Measurements from ENCODE around the gene PYY.
"Not testable (repeated sequence)": the region's sequence is repeated elsewhere in the genome, so short reads cannot be mapped to it uniquely, and the experiment has no call there.

PYY gene

GRCh38 chr17:43945074-43945829 lies 8.5 kb downstream of the PYY start:
- DNase-seq (ENCODE audit: low spot score), result no peak

GRCh38 chr17:43942051-43942685 lies 11.6 kb downstream of the PYY start, which contains the start of gene PPY:
Gene PPY, minus strand, starts transcription at chr17:43942476. Its CDS starts 822 bp downstream, at chr17:43941654.
- no peak for DNase-seq (ENCODE audit: low spot score)

DNA sequence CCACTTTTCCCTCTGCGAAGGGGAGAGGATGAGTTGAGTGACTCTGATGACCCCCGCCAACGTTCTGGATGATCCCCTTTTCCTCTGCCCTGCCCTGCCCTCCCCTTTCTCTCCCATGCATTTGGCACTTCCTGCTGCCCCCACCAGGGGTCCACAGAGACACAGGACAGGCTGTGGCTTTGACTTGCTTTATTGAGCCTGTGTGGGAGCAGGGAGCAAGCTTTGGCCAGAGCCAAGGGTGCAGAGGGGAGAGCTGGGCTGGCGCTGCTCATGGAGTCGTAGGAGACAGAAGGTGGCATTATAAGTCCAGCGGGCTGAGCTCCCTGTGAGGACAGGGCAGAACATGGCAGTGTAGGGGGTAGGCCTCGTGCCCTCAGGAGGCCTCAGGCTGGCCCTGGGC lies 13.1 kb downstream of the PYY start:
- DNase-seq (ENCODE audit: low spot score), result no peak

DNA sequence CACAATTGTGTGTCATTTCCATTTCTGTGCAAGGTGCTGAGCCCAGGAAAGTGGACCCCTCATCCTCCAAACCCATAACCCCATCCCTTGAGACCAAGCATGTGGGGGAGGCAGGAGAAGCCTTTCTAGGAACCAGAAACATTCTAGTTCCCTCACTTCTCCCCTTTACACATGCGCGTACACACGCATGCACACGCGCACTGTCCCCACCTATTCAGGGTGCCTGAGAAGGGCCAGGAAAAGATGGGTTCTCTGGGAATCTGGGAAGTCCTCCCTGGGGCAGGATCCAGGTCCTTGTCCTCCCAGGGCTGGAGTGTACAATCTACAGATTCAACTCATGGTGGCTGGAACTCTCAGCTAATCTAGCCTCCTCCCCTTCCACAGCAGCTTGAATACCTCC lies 13.9 kb downstream of the PYY start:
- DNase-seq (ENCODE audit: low spot score), result no peak

GRCh38 chr17:43939452-43939851 lies 14.3 kb downstream of the PYY start:
- not testable (repeated sequence) for DNase-seq (ENCODE audit: low spot score)

DNA sequence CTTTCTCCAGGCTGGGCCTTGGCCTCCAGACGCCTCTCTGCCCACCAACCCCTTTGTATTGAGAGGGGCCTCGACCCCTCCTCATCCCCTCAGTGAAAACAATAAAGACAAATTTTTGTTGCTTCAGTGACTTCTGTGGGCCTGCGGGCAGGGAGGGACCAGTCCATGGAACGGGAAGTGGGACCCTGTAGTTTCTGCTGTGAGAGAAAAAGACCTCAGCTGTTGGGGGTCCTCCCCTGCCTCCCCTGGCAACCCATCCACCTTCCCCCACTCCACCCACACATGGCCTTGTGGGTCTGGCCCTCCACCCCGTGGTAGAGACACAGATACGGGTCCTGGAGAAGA lies 14.9 kb downstream of the PYY start:
- no peak for DNase-seq (ENCODE audit: low spot score)

DNA sequence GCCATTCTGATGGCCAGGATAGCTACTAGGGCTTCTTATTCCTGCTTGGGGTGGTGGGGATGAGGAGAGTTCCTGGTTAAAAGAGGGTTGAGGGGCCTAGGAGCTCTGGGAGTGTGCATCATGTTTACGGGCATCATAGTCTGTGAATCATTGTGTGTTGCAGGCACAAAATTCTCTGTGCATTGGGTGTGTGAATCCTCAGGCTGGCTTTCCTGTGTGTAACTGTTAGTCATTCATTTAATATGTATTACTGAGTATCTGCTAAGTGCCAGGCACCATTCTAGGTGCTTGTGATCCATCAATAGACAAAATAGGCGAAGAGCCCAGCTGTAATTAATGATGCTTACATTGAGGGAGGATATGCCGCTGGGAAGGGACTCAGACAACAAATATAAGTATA lies 17.3 kb downstream of the PYY start:
- no peak for DNase-seq (ENCODE audit: low spot score)

- no peak for DNase-seq (ENCODE audit: low spot score)
Observed at GRCh38 chr17:43935926-43936261, 17.8 kb downstream of the PYY start.

GRCh38 chr17:43935204-43935925 lies 18.4 kb downstream of the PYY start:
- DNase-seq (ENCODE audit: low spot score), result no peak

DNA sequence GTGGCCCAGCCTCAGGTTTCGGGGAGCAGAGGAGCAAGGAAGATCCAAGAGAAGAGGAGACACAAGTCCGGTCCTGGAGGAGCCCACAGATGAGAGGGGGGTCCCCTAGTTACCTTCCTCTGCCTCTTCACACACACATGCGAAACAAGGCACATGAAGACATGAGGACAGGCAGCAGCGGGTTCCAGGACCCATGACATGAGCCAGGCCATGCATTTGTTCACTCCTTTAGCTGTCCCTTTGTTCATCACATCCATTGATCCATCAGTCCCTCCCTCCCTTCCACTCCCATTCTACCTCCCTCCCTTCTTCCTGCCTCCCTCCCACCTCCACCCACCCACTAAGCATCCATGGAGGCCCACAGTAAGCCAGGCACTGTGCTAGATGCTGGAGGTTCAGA lies 20.8 kb downstream of the PYY start:
- no peak for DNase-seq (ENCODE audit: low spot score)

GRCh38 chr17:43932357-43932756 lies 21.4 kb downstream of the PYY start:
- DNase-seq (ENCODE audit: low spot score), result no peak

- no peak for DNase-seq (ENCODE audit: low spot score)
Observed at GRCh38 chr17:43931062-43931571, 22.6 kb downstream of the PYY start.

DNA sequence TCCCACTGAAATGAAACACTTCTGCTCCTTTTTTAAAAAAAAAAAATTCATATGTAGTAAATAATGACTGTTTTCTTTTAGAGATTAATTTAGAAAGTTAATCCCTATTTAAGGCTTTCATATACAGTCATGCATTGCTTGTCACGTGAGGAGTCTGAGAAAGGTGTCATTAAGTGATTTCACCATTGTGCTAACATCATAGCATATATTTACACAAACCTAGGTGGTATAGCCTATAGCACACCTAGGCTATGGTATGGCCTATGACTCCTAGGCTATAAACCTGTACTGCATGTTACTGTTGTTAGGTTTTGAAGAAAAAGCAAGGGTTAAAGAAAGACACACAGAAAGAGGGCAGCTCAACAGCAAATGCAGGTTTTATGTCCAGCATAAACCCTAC lies 25.1 kb downstream of the PYY start:
- DNase-seq (ENCODE audit: low spot score), result no peak

GRCh38 chr17:43927929-43928328 lies 25.8 kb downstream of the PYY start:
- not testable (repeated sequence) for DNase-seq (ENCODE audit: low spot score)

DNA sequence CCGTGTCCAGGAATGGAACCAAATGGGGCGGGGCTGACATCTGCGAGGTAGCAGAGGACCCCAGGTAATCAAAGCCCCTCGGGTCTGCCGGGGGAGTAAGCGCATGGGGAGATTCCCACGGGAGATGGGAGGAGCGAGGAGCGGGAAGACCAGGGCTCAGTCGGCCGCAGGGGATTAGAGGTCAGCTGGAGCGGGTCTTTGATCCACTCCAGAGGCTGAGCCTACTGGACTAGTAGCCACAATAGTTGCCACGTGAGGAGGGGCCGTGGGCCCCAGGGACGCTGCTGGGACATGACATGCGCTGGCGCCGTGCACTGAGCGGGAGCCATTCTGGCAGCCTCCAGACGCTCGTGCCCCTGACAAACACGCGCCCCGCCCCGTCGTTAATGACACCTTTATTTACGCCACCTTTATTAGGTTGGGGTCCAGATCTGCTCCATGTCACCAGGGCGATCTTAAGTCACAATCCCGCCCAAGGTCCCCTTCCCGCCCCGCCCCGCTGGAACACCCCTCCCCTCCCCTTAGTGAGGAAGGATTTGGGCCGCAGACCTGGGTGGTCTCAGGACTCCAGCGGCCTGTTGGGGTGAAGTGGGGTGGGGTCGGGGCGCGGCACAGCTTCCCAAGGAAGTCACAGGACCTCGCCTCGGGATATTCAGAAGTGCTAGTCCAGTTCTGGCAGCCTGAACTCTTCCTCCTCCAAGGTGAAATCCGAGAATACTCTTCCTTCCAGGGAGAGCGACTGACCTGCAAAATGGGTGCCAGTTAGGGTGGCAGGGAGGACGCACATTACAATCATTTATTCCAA lies 26.5 kb downstream of the PYY start:
- no peak for DNase-seq (ENCODE audit: low spot score)

DNA sequence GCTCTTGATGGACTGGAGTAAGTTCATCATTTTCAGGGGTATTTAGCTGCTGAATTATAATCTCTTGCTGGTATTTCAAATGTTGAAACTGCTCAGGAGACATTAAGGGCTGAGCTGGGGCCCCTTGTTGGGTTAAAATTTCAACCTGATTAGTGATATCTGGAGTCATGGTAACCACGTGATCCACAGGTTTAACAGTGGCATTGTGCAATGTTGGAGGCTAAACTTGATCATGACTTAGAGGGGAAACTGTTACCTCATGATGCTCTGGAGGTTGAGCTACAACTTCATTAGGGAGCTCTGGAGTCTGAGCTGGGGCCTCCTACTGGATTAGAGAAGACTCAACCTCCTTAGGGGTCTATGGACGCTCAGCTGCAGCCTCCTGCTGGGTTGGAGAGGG lies 29.2 kb downstream of the PYY start:
- no peak for DNase-seq (ENCODE audit: low spot score)

GRCh38 chr17:43920500-43921095 lies 33.1 kb downstream of the PYY start:
- DNase-seq (ENCODE audit: low spot score), result no peak

DNA sequence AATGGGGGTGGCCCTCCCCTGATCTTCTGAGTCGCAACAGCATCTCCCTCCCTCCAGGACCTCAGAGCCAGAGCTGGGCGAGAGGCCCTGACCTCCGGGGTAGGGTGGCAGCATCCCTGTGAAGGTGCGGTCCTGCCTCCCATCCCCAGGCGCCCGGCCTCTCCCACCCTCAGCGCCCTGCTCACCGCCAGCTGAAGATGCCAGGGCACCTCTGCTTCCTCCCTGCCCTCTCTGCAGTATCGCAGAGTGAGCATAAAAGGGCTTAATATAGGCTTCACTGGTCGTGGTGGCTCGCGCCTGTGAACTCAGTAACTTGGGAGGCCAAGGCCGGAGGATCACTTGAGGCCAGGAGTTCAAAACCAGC lies 35.7 kb downstream of the PYY start:
- no peak for DNase-seq (ENCODE audit: low spot score)

GRCh38 chr17:43917348-43918025 lies 36.3 kb downstream of the PYY start:
- no peak for DNase-seq (ENCODE audit: low spot score)

GRCh38 chr17:43917016-43917347 lies 36.8 kb downstream of the PYY start:
- DNase-seq (ENCODE audit: low spot score), result no peak

DNA sequence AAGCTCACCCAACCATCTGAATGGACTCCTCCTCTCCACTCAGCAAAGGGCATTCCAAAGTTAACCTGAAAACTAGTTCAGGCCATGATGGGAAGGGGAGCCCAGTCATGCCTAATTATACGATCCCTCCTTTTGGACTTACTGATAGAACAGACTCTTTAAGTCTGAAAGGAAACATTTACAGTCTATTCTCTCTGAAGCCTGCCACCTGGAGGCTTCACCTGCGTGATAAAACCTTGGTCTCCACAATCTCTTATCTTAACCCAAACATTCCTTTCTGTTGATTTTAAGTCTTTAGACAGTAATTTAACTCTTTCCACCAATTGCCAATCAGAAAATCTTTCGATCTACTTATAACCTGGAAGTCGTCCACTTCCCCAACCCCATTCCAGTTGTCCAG lies 37.4 kb downstream of the PYY start:
- no peak for DNase-seq (ENCODE audit: low spot score)

GRCh38 chr17:43915559-43915958 lies 38.2 kb downstream of the PYY start:
- no peak for DNase-seq (ENCODE audit: low spot score)

All from hematopoietic multipotent progenitor cell treated with erythropoietin and hydrocortisone succinate and interleukin-3 and kit ligand, for 17 days (in vitro differentiated cells).